GM19463 (cell line): ENCODE results near the gene COL27A1.

Experiments
- ATAC-seq: cut with Tn5 transposase; IDR thresholded peaks from one replicate; pipeline ENCODE4 v1.9.1; 2021; ENCODE audit warnings: mild to moderate bottlenecking, moderate library complexity; ENCODE audit not compliant: unreplicated experiment

The COL27A1 gene

DNA sequence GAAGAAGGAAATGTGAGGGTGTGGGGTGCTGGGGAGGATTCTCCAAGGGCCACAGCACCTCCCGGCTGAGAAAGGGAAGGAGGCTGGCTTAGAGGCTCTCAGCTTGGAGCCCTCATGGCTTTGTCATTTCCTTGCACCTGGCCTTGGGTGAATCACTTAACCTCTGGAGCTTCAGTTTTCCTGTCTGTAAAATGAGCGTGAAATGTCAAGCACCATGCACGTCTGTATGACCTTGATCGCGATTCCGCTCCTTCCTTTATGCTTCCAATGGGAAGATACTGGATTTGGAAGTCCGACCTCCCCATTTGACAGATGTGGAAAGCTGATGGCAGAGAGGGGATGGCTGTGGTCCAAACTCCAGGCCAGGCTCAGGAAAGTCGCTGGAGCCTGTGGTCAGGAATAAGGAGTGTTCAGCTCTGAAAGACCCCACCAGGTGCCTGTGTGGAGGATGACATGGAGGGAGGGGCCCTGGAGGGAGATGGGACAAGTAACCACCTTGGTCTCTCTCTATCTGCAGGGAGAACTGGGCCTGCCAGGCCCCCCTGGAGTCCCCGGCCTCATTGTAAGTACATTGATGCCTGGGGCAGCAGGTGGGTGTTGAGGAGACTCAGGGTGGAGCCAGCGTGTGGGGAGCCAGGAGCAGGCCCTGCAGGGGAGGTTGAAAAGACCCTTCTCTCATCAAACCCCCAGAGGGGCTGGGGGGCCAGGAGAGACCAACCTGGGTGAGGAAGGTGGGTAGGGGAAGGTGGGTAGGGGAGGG is 66.5 kb downstream of the COL27A1 start:
- ATAC-seq = no peak

DNA sequence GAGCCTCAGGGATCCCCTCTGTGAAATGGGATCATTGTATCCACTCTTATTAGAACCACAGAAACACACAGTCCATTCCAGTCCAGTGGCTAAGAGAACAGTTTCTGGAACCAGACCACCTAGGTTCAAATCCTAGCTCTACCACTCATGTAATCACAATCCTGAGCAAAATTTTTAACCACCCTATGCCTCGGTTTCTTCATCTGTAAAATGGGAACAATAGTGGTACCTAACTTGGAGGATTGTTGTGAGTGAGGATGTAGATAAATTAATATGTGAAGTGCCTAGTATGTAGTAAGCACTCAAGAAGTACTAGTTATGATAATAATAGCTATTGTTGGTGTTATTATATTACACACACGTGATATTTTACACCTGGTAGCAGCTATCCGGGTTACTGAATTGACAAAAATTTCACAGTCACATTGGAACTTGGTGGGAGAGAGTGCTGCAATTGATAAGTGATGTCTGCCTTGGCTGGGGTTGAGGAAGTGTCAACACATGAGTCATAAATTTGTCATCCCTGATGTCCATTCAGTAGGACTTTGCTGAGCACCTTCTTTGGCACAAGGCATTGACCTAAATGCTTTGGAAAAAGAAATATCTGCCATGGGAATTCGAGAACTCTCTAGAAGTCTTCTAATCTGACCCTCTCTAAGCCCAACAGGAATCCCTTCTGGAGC is 68.4 kb downstream of the COL27A1 start:
- no peak for ATAC-seq

DNA sequence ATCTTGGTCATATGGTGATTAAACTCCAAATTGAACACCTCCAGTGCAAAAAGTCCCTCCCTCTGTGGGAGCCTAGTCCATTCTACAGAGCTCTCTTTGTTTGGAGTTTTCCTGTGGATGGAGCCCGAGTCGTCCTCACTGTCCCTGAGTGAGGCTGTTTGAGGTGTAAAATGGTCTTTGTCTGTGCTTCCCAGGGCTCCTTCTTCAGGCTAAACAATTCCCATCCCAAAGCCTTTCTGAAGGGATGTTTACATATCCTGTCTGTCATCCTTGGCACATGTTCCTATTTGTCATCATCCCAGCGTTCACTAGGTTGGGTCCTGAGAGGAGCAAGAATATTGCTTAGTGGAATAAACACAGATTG is 68.9 kb downstream of the COL27A1 start:
- ATAC-seq = no peak

DNA sequence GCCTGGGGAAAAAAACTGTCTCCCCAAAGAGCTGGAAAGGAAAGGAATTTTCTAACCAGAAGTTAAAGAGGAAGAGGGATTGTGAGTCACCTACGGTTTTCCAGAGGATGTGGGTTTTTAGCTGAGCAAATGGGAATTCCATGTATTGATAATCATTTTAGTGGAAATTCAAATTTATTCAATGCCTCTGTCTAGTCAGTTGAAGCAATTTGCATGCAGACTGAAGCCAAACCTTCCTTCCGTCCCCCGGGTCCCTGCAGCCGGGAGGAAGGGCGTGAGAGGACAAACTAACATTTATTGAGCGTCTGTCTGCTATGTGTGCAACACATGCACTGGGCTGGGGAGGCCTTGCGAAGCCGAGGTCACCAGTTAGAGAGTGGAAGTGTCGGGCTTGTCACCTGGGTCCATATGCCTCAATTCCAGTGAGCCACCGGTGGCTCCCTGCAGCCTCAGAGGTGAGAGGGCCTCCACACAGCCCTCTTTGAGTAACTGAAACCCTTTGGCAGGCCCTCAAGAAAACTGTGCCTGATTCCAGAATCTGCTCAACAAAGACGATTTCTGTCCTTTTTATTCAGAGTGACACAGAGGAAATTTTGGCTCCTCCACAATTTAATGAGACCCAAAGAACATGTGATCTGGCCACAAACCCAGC is 70.3 kb downstream of the COL27A1 start:
- no peak for ATAC-seq

DNA sequence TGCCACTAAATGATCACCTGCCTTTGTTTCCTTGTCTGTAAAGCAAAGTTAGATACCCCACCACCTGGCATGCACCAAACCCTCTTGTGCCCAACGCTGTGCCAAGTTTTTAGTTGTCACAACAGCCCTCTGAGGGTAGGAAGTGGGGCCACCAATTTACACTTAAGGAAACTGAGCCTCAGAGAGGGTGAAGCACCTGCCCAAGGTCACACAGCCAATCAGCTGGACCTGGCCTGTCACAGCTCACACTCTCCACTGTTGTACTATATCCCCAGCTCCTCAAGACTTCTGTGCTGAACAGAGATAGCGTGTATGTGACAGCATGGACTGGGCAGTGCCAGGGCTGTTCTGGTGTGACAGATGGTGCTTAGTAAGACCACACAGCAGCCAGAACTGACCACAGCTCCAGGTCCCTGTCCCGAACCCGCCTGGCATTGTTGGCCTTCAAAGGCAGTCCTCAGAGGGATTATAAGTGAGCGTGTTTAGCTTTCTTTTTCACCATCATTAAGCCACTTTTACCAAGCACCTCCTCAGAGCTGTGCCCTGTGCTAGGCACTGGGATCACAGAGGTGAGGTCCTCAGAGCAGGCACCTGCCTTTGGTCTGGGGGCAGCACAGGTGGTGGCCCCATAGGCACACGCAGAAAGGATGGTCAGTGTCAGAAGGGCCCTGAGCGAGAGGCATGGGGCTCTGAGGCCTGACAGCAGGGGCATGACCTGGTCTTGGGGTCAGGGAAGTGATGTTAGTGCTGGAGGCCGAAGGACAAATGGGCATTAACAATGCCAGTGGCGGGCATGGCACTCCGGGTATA is 71.1 kb downstream of the COL27A1 start:
- ATAC-seq = no peak

DNA sequence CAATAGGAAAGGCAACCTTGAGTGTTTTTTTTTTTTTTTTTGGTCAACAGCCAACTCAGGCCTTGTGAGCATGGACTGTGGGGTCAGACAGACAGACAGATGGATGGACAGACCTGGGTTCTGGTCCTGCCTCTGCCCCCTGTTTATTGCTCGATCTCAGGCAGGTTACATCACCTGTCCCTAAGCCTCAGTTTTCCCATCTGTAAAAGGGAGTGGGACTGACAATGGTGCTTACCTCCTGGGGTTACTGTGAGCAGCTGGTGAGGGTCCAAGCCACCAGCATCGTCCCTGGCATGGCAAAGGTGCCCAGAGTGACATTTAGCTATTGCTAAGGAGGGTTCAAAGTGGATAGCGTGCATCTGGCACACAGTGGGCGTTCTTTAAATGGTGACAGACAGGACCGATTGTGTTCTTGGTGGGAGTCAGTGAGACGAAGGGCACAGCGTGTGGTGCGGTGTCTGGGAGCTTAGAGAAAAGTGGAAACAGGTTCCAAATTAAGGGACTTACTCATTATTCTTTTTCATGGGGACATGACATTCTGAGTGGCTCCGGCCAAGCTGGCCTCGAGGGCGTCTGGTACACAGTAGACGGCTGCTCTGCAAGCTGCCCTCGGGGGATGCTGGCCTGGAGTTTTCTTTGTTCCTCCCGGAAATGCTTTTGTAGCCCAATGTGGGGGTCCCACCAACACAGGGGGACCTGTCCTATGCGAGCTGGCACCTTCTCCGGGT is 72.1 kb downstream of the COL27A1 start:
- no peak for ATAC-seq

DNA sequence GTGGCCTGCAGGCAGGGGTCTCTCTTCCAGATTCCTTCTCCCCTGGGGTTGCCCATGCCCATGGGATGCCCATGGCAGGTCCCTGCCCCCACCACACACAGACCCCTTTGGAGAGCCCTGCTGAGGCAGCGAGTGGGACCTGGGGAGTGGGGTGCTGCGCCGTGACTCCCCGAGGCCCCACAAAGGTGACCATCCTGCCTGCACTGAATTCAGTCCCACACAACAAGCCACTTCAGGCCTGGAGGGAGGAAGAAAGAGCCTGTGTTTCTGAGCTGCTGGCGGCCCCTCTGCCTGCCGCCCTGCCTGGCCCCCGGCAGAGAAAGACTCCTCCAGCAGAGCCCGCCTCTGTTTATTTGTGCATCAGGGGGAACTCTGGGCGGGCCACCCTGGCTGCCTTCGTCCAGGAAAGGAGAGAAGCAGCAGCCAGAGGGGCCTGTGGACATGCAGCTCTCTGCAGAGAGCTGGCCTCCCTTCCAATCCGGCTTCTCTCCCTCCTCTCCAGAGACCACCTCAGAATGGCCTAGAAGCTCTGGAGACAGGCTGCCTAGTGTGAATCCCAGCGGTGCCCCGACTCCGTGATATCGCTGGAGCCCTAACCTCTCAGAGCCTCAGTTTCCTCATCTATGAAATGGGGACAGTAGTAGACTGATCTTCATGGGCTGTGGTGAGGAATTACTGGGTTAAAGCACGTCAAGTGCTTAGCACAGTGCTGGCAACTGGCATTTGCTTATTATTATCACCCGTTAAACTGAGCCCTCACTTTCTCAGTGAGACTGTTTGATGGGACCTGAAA is 72.9 kb downstream of the COL27A1 start:
- ATAC-seq = no peak

DNA sequence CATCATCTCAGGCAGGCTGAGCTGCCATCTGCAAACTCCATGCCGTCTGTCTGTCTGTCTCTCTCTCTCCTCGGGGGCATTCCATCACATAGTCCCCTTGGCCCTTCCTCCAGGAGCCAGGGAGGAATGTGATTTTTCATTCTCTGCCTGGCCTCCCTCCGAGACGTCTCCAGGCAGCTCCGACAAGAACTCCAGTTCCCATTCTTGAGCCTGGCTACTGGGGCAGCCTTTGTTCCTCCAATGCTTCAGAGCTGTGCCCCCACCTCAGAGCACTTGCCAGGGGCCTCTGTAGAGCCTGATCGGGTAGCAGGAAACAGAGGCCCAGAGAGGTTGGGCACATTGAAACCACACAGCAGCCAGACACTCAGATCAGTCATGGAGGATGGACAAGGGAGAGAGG is 74.0 kb downstream of the COL27A1 start:
- no peak for ATAC-seq

DNA sequence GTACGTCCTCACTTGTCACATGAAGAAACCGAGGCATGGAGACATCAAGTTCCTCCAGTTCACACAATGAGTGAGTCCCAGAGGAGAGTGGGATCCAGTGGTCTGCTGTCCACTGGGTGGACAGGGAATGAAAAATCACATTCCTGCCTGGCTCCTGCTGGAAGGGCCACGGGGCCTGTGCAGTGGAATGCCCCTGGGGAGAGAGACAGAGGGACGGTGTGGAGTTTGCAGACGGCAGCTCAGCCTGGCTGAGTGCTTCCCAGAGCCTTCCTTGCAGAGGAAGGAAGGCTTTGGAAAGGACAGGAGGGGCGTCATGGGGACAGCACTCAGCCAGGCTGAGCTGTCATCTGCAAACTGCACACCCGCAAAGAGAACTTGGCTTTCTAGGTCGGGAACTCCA is 74.7 kb downstream of the COL27A1 start:
- ATAC-seq = no peak

DNA sequence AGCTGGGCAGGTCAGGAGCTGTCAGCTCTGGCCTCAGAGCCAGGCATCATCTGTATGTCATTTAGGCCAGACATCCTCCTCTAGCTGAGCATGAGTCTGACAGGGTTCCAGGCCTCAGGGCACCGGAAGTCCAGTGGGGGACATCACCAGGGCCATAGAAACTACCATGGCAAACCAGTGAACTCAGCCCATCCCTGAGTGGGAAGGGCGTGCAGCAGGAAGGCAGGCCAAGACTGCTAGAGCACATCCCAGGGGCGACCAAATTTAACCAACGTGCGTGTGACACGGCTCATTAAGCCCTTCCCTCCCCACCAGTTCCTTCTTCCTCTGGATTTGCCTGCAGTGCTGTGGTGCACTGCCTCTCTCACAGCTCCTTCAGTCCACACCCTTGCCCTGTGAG is 75.9 kb downstream of the COL27A1 start:
- no peak for ATAC-seq

DNA sequence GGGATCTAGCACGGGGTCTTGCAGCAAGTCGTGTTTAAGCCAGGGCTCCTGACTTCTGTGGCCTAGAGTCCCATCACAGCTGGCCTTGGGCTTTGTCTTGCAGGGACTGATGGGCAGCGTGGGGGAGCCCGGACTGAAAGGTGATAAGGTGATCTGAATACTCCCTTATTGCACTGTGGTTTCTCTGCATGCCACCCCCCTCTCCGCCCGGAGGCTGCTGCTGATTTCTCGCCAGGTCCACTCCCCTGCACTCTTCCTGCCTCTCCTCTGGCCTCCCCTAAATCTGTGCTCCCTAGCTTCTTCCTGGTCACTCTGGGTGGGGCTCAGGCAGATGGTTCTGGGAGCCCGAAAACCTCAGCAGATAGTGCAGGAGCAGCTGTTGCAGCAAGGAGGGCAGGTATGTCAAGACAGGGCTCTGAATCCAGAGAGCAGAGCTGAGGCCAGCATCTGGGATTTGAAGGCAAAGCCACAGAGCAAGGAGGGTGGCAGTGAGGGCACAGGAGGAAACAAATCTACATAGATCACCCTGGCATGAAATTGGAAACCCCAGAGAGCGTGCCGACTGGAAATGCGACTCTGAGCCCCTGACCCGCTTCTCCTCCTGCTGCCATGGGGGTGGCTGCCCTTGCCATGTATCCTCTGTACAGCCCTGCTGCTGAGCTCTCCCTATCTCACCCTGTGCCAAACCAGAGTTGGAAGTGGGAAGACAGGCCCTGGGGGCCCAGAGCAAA is 76.5 kb downstream of the COL27A1 start:
- ATAC-seq = no peak

DNA sequence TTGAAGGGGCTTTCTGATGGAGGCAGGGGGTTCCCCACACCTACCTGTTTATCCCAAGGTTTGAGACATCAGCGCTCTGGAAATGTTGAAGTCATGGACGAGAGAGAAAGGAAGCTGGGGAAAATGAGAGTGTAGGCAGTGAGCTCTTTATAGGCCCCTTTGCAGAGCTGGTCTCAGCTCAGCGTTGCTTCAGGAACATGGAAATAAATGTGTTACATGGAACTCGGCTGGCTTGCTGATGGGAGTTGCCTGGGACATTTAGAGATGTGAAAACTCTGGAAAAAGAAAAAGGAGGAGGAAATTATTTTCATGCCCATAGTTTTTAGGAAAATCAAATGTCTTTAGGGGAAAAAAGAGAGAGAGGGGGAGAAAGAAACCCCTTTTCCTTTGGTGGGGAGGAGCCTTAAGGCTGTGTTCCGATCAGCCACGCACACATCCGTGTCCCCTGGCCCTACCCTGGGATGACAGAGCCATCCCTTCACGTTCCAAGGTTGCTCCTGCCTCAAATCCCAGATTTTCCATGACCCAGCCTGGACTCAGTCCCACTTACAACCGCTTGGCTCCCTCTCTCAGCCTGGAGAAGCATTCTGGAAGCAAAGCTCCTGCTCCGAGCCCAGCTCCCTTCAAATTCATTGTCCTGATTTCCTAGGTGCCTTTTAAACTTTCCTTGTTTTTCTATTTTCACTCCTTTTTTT is 78.3 kb downstream of the COL27A1 start:
- ATAC-seq = no peak

DNA sequence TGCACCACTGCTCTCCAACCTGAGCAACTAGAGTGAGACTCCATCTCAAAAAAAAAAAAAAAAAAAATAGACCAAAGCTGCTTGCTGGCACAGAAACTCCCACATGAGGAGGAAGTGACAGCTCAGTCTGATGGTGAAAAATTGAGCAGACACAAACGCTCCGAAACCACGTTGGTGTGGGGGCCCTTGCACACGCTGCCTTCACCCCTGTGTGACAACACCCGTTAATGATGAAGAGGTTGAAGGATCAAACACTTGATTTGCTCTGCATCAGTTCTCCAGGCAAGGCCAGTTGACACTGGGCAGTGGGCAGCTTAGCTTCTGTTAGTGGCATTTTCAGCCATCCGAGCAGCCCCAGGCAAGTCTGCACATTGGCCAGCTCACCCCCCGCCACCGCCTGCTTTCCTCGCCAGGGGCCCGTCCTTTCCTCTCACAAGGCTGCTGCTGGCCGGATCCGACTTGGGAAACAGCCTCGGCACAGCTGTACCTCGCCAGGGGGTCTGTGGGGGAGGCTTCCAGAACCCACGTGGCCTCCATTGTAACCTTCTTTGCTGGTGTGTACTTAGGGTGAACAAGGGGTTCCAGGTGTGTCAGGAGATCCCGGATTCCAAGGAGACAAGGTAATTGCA is 79.8 kb downstream of the COL27A1 start:
- no peak for ATAC-seq

DNA sequence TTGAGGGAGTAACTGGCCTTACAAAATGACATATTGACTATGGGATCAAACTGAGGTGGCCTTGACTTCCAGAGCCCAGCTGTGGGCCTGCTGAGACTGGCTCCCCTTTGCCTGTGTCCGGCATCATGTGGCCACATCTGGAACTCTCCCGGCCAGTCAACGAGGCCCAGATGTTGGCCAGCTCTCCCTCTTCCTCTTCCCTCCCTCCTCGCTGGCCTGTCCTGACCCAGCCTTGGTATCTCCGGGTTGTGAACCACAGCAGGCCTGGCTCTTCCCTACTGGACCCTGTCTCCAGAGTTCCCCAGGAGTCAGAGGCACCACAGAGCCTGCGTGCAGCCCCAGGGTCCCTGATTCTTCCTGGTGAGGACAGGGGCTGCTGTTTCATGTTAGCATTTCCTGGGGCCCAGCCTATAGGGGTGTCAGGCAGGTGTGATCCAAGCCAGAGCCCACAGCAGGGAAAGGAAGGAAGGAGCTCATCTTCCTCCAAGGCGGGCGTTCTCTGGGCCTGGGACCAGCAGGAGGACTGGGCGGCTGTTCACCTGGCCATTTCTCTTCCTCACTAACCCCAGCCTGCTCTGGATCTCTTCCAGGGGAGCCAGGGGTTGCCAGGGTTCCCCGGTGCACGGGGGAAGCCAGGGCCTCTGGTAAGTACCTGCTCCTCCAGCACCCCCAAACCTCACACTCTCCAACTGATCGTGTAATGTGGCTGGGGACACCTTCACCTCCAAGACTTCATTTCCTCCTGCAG is 81.2 kb downstream of the COL27A1 start:
- no peak for ATAC-seq

DNA sequence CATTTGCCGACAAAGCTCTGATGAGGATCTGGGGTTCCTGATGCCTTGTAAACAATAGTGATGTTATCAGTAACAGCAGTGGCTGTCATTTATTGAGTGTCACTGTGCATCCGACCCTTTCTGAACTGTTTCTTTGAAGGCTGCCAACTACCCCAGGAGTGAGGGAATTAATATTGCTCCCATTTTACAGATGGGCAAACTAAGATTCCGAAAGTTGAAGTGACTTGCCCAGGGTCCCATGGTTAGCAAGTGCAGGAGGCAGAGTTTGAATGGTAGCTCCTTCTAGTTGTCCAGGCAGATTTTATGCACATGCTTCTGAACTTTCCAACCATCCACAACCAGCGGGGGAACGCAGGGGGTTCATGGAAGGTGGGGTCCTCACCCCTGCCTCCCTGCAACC is 81.9 kb downstream of the COL27A1 start:
- no peak for ATAC-seq

DNA sequence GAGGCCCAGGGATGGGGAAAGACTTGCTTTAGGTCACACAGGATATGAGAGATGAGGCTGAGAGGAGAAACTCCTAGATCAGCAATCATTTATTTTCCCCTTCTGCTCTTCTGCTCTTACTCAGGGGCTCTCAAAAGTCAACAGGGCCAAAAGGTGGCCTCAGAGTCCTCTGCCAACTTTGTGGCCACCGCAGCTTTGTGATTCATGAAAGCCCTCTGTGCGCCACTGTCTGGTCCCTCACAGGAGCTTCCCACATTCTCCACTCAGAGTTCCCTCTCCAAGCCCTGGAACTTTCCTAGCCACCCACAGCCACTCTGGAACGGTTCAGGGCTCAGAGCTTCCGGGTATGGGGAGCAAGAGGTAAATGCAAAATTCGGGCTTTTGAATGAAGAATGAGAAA is 82.4 kb downstream of the COL27A1 start:
- ATAC-seq = no peak

DNA sequence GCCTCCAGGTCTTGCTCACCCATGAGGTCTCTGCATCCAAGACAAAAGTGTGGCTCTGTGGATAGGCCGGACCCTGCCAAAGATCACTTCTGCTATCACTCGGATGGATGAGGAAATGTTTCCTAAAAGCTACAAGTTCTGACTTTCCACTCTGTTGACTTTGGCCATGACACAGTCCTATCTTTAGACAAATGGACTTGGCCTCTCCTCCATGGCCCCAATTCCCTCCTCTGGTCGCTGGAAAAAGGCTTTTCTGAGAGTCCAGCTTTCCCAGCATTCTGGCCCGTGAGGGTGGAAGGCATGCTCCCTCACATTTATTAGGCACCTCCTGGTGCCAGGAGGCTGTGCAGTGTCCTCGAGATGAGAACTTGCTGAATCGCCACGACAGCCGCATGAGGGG is 83.1 kb downstream of the COL27A1 start:
- ATAC-seq = no peak
